ENCODE results near the gene TRAM2.
A peak's percentile ranks its signal among the peaks of the same experiment; 100 is the strongest.

Gene TRAM2

GRCh38 chr6:52577022-52577777 is at the start of gene TRAM2:
TRAM2 (minus strand) TSS chr6:52577060; CDS start chr6:52576915, 145 bp downstream.
- DNase-seq (ENCODE audit: low spot score): peak; percentile 95

DNA sequence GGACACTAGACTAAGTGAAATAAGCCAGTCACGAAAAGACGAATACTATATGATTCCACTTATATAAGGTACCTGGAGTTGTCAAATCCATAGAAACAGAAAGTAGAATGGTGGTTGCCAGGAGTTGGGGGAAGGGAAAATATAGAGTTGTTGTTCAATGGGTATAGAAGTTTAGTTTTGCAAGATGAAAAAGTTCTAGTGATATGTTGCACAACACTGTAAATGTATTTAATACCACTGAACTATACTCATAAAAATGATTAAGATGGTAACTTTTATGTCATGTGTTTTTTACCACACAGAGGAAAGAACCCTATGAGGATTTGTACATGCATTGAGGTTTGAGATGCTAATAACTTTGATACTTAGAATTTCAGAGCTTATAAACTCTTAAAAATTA is 46.0 kb upstream of the TRAM2 start:
- no peak for DNase-seq (ENCODE audit: low spot score)

GRCh38 chr6:52621631-52622030 is 44.8 kb upstream of the TRAM2 start:
- DNase-seq (ENCODE audit: low spot score): no peak

DNA sequence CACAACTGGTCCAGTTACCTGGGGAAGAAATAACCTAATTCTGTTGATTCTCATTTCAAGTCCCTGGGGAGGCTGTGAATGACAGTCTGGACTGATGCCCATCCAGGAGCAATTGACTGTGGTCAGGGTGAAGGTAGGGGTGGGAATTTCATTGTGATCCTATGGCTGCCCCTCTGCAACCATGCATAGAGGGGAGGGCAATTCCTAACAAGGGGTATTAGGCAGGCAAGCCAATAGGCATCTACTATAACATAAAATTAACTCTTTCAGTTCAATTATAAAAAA is 44.0 kb upstream of the TRAM2 start:
- no peak for DNase-seq (ENCODE audit: low spot score)

DNA sequence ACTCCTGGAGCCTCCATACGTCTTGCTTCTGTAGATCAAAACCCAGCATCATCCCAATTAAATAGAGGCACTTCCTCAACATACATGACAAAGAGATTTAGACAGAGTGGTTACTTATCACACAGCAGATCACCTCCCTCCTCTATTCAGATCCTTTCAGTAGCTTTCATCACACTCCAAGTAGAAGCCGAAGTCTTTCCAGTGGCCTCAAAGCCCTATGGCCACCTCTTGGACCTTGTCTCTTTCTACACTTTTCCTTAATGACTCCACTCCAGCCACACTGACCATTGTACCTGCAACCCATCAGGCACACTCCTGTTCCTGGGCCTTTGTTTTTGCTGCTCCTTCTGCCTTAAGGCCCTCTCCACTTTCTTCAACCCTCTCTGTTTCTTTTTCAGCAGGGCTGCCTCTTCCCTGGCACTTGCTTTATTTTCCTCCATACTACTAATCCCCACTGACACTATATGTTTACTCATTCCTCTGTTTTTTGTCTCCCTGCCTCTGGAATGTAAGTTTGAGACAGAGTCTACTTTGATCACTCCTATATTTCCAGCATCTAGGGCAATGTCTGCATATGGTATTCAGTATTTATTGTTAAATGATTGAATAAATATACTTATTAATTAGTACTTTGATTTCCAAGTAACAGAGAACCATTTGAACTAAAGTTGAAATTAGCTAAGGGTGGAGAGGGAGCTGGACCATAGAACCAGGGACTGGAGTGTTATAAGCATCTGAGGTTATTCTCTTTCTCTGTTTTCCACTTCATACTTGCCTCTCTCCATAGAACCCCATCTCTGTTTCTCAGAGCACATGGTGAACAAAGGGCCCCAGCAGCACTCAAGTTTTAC is 43.4 kb upstream of the TRAM2 start:
- DNase-seq (ENCODE audit: low spot score): no peak

GRCh38 chr6:52617087-52617486 is 40.2 kb upstream of the TRAM2 start:
- DNase-seq (ENCODE audit: low spot score): no peak

GRCh38 chr6:52616059-52616690 is 39.3 kb upstream of the TRAM2 start:
- no peak for DNase-seq (ENCODE audit: low spot score)

- DNase-seq (ENCODE audit: low spot score): no peak
Observed at GRCh38 chr6:52612336-52613054, 35.6 kb upstream of the TRAM2 start.

DNA sequence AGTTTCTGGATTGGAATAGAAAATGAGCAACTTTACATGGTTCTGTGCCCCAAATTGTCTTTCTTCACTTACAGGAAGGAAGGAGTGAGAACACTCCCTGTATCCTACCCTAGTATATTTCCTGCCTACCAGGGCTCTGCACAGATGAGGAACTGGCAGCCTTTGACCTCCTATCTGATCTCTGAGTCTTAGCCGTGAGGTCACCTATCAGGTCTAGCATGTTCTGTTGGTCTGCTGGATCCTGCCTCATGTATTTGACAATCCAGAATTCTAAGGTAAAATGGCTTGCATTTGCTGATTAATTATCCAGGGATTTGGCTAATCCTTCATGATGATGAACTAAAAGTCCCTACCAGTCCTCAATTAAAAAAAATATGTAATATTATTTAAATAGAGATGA is 35.0 kb upstream of the TRAM2 start:
- DNase-seq (ENCODE audit: low spot score): no peak

DNA sequence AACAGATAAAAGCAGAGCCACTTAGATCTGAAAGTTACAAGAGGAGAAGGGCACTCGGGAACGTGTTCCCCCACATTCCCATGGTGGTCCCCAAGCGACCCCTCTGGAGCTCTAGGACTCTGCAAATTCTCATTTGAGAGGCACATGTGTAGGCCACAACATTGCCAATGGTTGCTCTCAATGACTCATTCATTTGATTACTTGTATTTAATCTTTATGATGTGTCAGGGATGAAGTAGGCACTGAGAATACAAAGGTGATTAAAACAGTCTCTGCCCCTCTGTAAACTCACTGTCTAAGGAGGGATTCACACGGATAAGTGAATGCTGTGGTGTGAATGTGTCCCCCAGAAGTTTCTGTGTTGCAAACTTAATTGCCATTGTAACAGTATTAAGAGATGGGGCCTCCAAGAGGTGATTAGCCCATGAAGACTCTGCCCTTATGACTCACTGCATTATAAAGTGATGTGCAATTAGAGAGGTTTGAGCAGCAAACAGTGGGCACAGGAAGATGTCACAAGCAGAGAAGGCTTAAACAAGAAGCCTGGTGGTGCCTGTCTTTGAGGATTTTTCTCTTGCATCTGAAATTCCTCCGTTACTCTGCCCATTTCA is 34.0 kb upstream of the TRAM2 start:
- no peak for DNase-seq (ENCODE audit: low spot score)

DNA sequence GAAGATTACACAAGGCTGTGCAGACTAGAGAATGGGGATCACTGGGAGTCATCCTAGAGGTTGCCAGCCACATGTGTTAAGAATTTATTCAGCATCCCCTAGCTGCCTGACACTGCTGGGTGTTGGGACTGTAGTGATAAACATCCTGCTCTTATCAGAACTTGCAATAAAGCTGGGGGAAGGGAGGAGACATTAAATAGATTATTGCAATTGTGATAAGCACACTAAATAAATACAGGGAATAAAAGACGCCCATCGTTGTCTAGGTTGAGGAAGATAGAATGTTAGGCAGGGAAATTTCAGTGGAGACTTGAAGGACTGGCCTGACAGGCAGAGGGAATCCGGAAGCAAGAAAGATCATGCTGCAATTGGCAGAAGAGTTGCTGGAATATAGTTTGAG is 33.2 kb upstream of the TRAM2 start:
- no peak for DNase-seq (ENCODE audit: low spot score)

- DNase-seq (ENCODE audit: low spot score): no peak
Observed at GRCh38 chr6:52605610-52606185, 28.8 kb upstream of the TRAM2 start.

GRCh38 chr6:52603000-52603795 is 26.3 kb upstream of the TRAM2 start:
- DNase-seq (ENCODE audit: low spot score): peak; percentile 42

DNA sequence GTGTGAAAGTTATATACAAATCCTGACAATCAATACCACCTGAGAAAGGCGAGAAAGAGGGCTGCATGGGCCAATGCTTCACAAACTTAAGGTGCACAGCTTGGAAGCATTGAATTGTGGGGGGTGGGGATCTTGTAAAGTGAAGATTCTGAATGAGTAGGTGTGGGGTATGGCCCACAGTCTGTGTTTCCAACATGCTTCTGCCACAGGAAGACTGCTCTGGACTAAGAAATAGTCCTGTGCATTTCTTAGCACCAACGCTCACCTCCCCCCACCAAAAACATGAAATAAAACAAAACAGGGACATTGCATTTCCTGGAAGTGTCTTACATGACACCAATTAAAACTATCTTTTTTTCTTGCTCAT is 21.9 kb upstream of the TRAM2 start:
- DNase-seq (ENCODE audit: low spot score): no peak

- peak; percentile 90 for DNase-seq (ENCODE audit: low spot score)
Observed at GRCh38 chr6:52598123-52598823, 21.4 kb upstream of the TRAM2 start.

DNA sequence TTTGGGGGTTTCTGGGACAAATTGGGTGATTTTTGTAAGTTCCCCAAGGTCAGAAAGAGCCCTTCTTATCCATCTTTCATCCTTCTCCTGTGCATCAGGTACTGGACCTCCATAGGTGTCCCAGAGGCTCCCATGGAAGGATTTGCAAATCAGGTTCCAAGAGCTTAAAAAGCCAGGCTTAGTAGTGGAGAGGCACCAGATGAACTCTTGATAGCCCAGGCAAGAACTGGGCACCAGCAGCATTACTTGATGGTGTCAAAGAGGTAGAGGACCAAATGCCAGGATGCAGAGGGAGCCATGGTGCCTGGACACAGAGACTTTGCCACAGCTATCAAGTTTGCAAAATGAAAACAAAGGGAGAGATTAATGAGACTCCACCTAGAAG is 20.9 kb upstream of the TRAM2 start:
- no peak for DNase-seq (ENCODE audit: low spot score)

- no peak for DNase-seq (ENCODE audit: low spot score)
Observed at GRCh38 chr6:52596371-52597028, 19.6 kb upstream of the TRAM2 start.

GRCh38 chr6:52595796-52596130 is 18.9 kb upstream of the TRAM2 start:
- no peak for DNase-seq (ENCODE audit: low spot score)

DNA sequence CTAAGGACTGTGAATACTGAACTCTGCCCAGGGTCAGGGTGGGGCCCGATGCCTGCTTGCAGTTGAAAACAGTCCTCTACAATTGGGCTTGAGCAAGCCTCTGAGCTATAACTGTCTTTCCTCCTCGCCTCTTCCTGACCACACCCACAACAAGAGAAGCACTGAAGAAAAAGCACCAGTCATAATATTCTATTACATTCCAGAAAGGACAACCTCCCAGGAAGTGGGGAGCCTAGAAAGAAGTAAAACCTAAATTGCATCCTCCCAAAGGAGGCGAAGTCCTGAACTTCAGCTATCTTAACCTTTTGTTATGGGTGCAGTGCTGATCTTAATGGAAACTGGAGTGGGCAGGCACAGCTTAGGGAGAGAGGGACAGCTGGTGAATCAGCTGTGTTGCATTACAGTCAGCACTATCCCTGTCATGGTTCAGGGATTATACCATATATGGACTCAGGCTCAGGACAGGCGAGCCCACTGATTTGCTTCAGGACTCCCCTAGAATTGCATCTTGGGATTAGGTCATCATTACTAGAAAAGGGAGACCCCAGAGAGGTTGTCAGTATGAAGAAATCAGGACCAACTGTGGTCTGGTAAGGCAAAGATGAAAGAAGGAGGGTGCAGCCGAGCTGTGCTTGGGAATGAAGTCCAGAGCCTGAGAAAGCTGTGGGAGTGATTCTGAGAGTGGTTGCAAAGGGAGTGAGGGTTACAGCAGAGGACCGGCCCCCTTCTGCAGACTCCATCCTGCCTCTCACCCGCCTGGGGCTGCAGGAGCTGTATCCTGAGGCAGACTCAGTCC is 18.3 kb upstream of the TRAM2 start:
- DNase-seq (ENCODE audit: low spot score): peak; percentile 85
